GM12874 (cell line): ENCODE results near the gene SNTG2.

Experiments used
- CTCF ChIP-seq: IDR thresholded peaks from 2 replicates; pipeline ENCODE4 v1.5.1; 2011; ENCODE audit warnings: low read depth, mild to moderate bottlenecking, control low read depth, low read length, moderate library complexity; ENCODE audit not compliant: insufficient read depth

Gene SNTG2

GRCh38 chr2:1394709-1395408, 444.2 kb downstream of the SNTG2 start:
- no peak for TF ChIP-seq CTCF

GRCh38 chr2:1397350-1397749, 446.7 kb downstream of the SNTG2 start:
- TF ChIP-seq CTCF, result no peak

GRCh38 chr2:1398191-1398590, 447.5 kb downstream of the SNTG2 start:
- no peak for TF ChIP-seq CTCF

GRCh38 chr2:1400943-1401735, 450.5 kb downstream of the SNTG2 start:
- TF ChIP-seq CTCF, result no peak

- no peak for TF ChIP-seq CTCF
Measured at GRCh38 chr2:1402064-1402463, 451.4 kb downstream of the SNTG2 start.

GRCh38 chr2:1403565-1403964, 452.9 kb downstream of the SNTG2 start:
- no peak for TF ChIP-seq CTCF

GRCh38 chr2:1405124-1405523, 454.5 kb downstream of the SNTG2 start:
- no peak for TF ChIP-seq CTCF
